Measurements from ENCODE around the gene KIF6. TPM values are rescaled to one million over a fixed set of nuclear protein-coding genes. Genes with fewer than 3 reads are reported as not detected.

The KIF6 gene
- total RNA-seq, 1 donor from 2014 or later: 2.9 TPM

DNA sequence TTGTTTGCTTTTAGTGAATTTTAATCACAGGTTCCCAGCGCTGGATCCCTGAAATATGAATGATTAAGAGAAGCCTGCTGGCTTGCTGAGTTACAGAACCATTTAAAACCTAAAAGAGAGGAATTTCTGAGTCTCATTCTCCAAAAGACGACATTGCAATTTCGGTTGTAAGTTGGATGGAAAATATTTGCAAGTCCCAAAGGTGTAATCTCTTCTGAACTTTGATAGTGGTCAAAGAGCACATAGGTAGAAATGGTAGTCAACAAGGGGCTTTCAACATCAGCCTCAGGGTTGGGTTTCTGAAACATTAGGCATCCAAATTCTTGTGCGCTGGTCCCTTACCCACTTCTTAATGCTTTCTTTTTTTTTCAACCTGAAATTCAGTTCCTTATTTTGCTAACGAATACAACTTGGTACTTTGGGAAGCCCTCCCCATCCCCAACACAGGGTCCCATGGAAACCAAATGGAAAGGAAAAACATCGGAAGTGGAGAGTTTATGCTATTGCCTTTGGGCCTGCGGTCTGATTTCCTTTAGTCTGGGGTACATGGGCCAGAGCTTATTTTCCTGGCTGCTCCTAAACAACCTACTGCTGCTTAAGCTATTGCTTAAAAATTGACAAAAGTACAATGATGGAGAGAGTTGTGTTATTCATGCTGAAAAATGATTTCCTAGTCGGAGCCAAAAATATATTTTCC is 285.7 kb downstream of the KIF6 start:
- TF ChIP-seq, protein P1, sequence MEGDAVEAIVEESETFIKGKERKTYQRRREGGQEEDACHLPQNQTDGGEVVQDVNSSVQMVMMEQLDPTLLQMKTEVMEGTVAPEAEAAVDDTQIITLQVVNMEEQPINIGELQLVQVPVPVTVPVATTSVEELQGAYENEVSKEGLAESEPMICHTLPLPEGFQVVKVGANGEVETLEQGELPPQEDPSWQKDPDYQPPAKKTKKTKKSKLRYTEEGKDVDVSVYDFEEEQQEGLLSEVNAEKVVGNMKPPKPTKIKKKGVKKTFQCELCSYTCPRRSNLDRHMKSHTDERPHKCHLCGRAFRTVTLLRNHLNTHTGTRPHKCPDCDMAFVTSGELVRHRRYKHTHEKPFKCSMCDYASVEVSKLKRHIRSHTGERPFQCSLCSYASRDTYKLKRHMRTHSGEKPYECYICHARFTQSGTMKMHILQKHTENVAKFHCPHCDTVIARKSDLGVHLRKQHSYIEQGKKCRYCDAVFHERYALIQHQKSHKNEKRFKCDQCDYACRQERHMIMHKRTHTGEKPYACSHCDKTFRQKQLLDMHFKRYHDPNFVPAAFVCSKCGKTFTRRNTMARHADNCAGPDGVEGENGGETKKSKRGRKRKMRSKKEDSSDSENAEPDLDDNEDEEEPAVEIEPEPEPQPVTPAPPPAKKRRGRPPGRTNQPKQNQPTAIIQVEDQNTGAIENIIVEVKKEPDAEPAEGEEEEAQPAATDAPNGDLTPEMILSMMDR (IDR thresholded peaks at IDR 0.05; ENCODE audit: unreplicated experiment): no peak
- H3K9me3 Mint-ChIP-seq (ENCODE audit: low read depth): peaks cover 14% of the 10 kb centered on the region
- no peak for DNase-seq (ENCODE audit: low spot score, unreplicated experiment)
- H3K27me3 Mint-ChIP-seq: peaks cover 5% of the 10 kb centered on the region
- H3K4me1 Mint-ChIP-seq (ENCODE audit: low read depth): no peaks in the 10 kb centered on the region
- no peak overlapping the region for H3K4me3 Mint-ChIP-seq (ENCODE audit: low read depth)
- H3K36me3 Mint-ChIP-seq (ENCODE audit: insufficient read depth): no peaks in the 10 kb centered on the region
- no peak overlapping the region for H3K27ac Mint-ChIP-seq

DNA sequence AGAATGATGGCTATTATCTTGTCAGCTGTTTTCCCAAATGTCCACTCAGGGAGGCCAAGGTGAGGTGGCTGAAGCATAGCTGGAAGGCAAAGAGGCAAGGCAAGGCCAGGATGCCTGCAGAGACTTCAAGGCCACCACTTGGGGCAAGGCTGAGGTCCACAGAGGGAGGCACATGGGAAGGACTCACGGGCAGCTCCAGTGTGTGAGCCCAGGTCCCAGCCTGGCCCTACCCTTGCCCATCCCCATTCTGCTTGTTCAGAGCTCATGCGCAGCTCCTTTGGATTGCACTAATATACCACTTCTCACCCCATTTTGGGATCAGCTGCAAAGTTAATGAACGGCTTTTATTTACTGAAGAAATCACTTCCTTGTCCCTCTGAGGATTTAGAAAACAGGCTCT is 291.6 kb downstream of the KIF6 start:
- no peak for DNase-seq (ENCODE audit: low spot score, unreplicated experiment)
- Mint-ChIP-seq H3K27ac (no peak overlapping the region), H3K9me3 (ENCODE audit: low read depth) (peaks cover 14% of the 10 kb centered on the region), H3K27me3 (peaks cover 8% of the 10 kb centered on the region), H3K4me1 (ENCODE audit: low read depth) (peaks cover 2% of the 10 kb centered on the region), H3K36me3 (ENCODE audit: insufficient read depth) (no peaks in the 10 kb centered on the region), H3K4me3 (ENCODE audit: low read depth) (no peak overlapping the region)
- TF ChIP-seq, protein P1 (IDR thresholded peaks at IDR 0.05; ENCODE audit: unreplicated experiment): no peak

DNA sequence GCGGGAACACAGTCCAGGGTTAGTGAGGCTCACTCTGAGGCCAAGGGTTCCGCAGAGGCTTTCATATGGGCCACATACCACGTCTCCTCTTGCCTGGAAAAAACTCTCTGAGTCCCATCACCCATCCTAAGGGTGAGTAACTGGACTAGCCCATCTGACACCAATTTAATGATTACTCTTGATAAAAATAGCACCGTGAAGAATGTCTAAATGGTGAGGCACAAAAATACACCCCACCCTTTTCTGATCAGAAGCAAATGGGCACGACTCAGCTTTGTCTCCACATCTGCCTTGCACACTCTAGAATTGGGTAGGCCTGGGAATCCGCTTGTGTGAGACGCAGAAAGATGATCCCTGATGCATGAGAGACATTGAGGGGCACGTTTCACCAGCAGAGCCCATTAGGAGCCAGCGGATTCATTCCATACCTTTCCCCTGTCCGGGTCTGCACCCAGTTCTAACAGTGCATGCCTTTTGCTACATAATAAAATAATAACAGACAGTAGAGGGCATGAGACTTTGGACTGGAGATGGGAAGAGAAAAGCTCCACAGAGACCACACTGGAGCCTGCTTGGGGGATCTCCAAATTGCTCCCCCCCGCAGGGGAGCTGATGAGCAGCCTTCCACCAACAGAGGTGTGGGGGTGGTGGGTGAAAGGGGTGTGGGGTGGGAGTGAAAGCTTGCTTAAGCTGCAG is 292.7 kb downstream of the KIF6 start:
- Mint-ChIP-seq H3K9me3 (ENCODE audit: low read depth) (peaks cover 12% of the 10 kb centered on the region), H3K4me1 (ENCODE audit: low read depth) (peaks cover 2% of the 10 kb centered on the region), H3K36me3 (ENCODE audit: insufficient read depth) (no peaks in the 10 kb centered on the region), H3K27ac (no peak overlapping the region), H3K4me3 (ENCODE audit: low read depth) (no peak overlapping the region), H3K27me3 (peaks cover 11% of the 10 kb centered on the region)
- TF ChIP-seq, protein P1 (IDR thresholded peaks at IDR 0.05; ENCODE audit: unreplicated experiment): no peak
- no peak for DNase-seq (ENCODE audit: low spot score, unreplicated experiment)

DNA sequence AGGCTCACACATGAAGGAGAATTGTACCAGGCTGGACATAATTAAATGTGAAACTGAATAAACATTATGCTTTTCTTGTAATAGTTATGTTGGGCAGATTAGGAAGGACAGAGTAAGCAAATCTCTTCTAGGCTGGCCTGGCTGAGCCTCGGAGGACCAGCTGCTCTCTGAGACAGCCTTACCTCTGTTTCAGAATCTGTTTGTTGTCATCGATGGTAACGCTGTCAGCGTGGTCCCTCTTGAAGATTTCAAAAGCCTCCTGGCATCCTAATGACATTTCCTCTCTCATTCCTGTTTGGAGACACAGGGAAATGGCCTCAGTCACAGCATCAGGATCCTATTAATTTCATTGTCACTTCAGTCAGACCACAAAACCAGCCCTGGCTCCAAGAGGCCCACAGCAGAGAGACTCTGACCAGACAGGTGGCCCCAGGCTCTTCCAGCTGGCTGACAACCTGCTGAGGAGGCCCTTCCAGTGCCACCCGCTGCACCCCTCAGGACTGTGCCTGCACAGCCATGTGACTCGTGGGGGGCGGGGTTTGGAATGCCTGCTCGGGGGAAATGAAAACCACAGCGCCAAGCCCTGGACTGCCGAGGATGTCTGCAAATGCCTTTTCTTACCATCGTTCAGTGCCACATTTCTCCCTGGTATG is 294.2 kb downstream of the KIF6 start:
- no peak overlapping the region for H3K27ac Mint-ChIP-seq
- H3K36me3 Mint-ChIP-seq (ENCODE audit: insufficient read depth): no peaks in the 10 kb centered on the region
- H3K27me3 Mint-ChIP-seq: peaks cover 11% of the 10 kb centered on the region
- H3K9me3 Mint-ChIP-seq (ENCODE audit: low read depth): peaks cover 4% of the 10 kb centered on the region
- TF ChIP-seq, protein P1 (IDR thresholded peaks at IDR 0.05; ENCODE audit: unreplicated experiment): no peak
- DNase-seq (ENCODE audit: low spot score, unreplicated experiment): no peak
- peaks cover 2% of the 10 kb centered on the region for H3K4me1 Mint-ChIP-seq (ENCODE audit: low read depth)
- no peak overlapping the region for H3K4me3 Mint-ChIP-seq (ENCODE audit: low read depth)

DNA sequence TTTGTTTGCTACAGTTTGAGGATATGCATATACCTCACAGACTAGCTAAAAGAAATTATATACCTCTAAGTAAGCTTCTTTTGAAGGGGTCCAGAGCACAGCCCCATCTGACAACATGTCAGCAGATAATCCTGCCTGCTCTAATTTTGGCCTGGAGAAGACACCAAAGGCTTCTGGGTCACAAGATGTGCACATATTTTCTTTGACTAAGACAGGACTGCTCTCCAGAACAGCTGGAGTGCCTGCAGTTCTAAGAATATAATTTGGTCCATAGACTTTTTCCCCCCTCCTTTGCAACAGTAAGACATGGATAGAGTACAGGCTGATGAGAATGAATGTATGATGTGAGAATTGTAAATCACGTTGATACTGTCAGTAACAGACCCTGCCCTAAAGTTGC is 294.8 kb downstream of the KIF6 start:
- H3K27ac Mint-ChIP-seq: no peak overlapping the region
- no peaks in the 10 kb centered on the region for H3K9me3 Mint-ChIP-seq (ENCODE audit: low read depth)
- peaks cover 2% of the 10 kb centered on the region for H3K4me1 Mint-ChIP-seq (ENCODE audit: low read depth)
- no peak overlapping the region for H3K4me3 Mint-ChIP-seq (ENCODE audit: low read depth)
- DNase-seq (ENCODE audit: low spot score, unreplicated experiment): no peak
- H3K27me3 Mint-ChIP-seq: peaks cover 11% of the 10 kb centered on the region
- TF ChIP-seq, protein P1 (IDR thresholded peaks at IDR 0.05; ENCODE audit: unreplicated experiment): no peak
- H3K36me3 Mint-ChIP-seq (ENCODE audit: insufficient read depth): no peaks in the 10 kb centered on the region

All from progenitor cell of endocrine pancreas (in vitro differentiated cells).